Keratinocyte (primary cell): ENCODE data around the gene DOCK7. TPM values are rescaled to one million over a fixed set of nuclear protein-coding genes. Genes with fewer than 3 reads are reported as not detected.

Experiments
- DNase-seq: peaks from one replicate; pipeline ENCODE4 v3.0.0-alpha.2; 2011; ENCODE audit warnings: low read depth, missing footprints, low spot score
- FAIRE-seq: peaks from 2 replicates; lab custom pipeline; 2011; peaks lifted over from hg19 to GRCh38; lab: Jason Lieb, UNC
- H2AFZ ChIP-seq: 2 replicates; pipeline ENCODE4 v1.6.0; 2012; ENCODE audit warnings: low read length, control low read depth, inconsistent platforms; ENCODE audit not compliant: control insufficient read depth
- H3K27ac ChIP-seq: 2 replicates; pipeline ENCODE4 v1.5.1; 2011; ENCODE audit warnings: low read length; ENCODE audit not compliant: control insufficient read depth, insufficient read depth
- H3K27me3 ChIP-seq: 3 replicates; pipeline ENCODE4 v1.6.0; 2011; ENCODE audit warnings: low read length; ENCODE audit not compliant: control insufficient read depth, insufficient read depth; ENCODE audit errors: extremely low read depth
- H3K36me3 ChIP-seq, 2 experiments: 2 replicates in 1 of 2; 3 replicates in 1 of 2; pipeline ENCODE4 v1.5.1; 2011; ENCODE audit warnings: low read length in 2 of 2, mild to moderate bottlenecking in 1 of 2; ENCODE audit not compliant: control insufficient read depth in 2 of 2, insufficient read depth in 2 of 2; ENCODE audit errors: extremely low read depth in 1 of 2
- H3K4me1 ChIP-seq: 3 replicates; pipeline ENCODE4 v1.5.1; 2011; ENCODE audit warnings: low read length; ENCODE audit not compliant: control insufficient read depth, insufficient read depth; ENCODE audit errors: extremely low read depth
- H3K4me2 ChIP-seq: 3 replicates; pipeline ENCODE4 v1.6.0; 2011; ENCODE audit warnings: low read depth, low read length; ENCODE audit not compliant: control insufficient read depth, insufficient read depth; ENCODE audit errors: extremely low read depth
- H3K4me3 ChIP-seq, 3 experiments: fragments of 200-600 bp in 1 of 3; sonication (generic) in 1 of 3; 2 replicates in 2 of 3; 3 replicates in 1 of 3; pipeline ENCODE4 v1.5.1; 2011 to 2016; ENCODE audit warnings: low read length in 3 of 3, mild to moderate bottlenecking in 3 of 3, control low read depth in 2 of 3, inconsistent platforms in 1 of 3, low read depth in 1 of 3, mixed read lengths in 1 of 3, mixed run types in 1 of 3, moderate library complexity in 1 of 3; ENCODE audit not compliant: control insufficient read depth in 2 of 3, insufficient read depth in 2 of 3; ENCODE audit errors: extremely low read depth in 1 of 3
- H3K79me2 ChIP-seq: 2 replicates; pipeline ENCODE4 v1.6.0; 2012; ENCODE audit warnings: low read length; ENCODE audit not compliant: control insufficient read depth, insufficient read depth
- H3K9ac ChIP-seq: 3 replicates; pipeline ENCODE4 v1.6.0; 2011; ENCODE audit warnings: low read length; ENCODE audit not compliant: control insufficient read depth, insufficient read depth; ENCODE audit errors: extremely low read depth
- H3K9me1 ChIP-seq: 3 replicates; pipeline ENCODE4 v1.6.0; 2011; ENCODE audit warnings: low read length; ENCODE audit not compliant: control insufficient read depth, insufficient read depth; ENCODE audit errors: extremely low read depth
- H3K9me3 ChIP-seq: 2 replicates; pipeline ENCODE4 v1.5.1; 2012; ENCODE audit warnings: low read depth, low read length; ENCODE audit not compliant: control insufficient read depth
- H4K20me1 ChIP-seq: 3 replicates; pipeline ENCODE4 v1.6.0; 2011; ENCODE audit warnings: low read length; ENCODE audit not compliant: control insufficient read depth, insufficient read depth; ENCODE audit errors: extremely low read depth
- CTCF ChIP-seq, 3 experiments: IDR thresholded peaks in 1 of 3; conservative IDR thresholded peaks in 1 of 3; optimal IDR thresholded peaks in 1 of 3; 2 replicates in 2 of 3; 3 replicates in 1 of 3; pipeline versions ENCODE3 to v1.5.1; 2011; ENCODE audit warnings: low read length in 3 of 3, mild to moderate bottlenecking in 3 of 3, moderate library complexity in 2 of 3, control low read depth in 1 of 3, inconsistent platforms in 1 of 3; ENCODE audit not compliant: insufficient read depth in 2 of 3; ENCODE audit errors: extremely low read depth in 1 of 3
- EZH2 ChIP-seq: IDR thresholded peaks from one replicate; pipeline ENCODE4 v1.6.1; 2012; ENCODE audit warnings: inconsistent platforms, mild to moderate bottlenecking, low read length, moderate library complexity
- dilution Hi-C: fragments of 300-500 bp; cut with MboI; formaldehyde crosslinking; loops from one replicate; pipeline ENCODE4 v1.7.0; 2020; ENCODE audit warnings: low sequenced_read_pairs; ENCODE audit not compliant: extremely low pct_ligation_motif_present
- polyA plus RNA-seq, 5 experiments: library from polyadenylated mRNA; depleted of rRNA in 3 of 5; stranded (reverse) in 3 of 5; stranded (forward) in 1 of 5; unstranded in 1 of 5; fragments of >200 nt; gene quantifications; 1 replicate in 1 of 5; 2 replicates in 3 of 5; 3 replicates in 1 of 5; pipeline versions ENCODE4 v1.2.1 to v1.2.3, GENCODE V29; 2011 to 2012; ENCODE audit warnings: missing spikeins in 2 of 5, low read depth in 1 of 5, low replicate concordance in 1 of 5

Gene DOCK7
- polyA plus RNA-seq, 1 donor (not counting 4 experiments of a cell fraction or from before 2014, with no cell fraction given) = 66.9 TPM

DNA sequence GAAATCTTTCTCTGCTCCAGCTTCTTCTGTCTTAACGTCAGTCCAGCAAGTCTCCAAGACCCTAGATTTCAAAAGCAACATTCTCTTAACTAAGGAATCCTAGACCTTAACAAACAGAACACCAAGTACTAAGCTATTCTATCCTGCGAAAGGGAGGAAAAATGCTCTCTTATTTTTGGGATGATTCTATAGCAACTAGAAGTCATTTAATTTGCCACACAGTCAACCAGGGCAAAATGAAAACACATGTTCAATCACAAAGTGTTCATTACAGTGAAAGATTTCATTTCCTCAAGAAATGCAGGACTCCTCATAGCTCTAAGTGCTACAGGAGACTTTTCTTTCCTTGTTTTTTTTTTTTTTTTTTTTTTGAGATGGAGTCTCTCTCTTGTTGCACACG lies 36.2 kb upstream of the DOCK7 start:
- Histone ChIP-seq H3K36me3 (no peaks in the 10 kb centered on the region), H3K9me1 (no peaks in the 10 kb centered on the region), H3K27me3 (no peaks in the 10 kb centered on the region), H3K27ac (no peak overlapping the region), H3K4me1 (no peaks in the 10 kb centered on the region), H4K20me1 (no peaks in the 10 kb centered on the region), H3K9me3 (no peaks in the 10 kb centered on the region), H3K79me2 (no peaks in the 10 kb centered on the region), H3K4me2 (no peak overlapping the region), H3K9ac (no peak overlapping the region), H2AFZ (no peak overlapping the region), H3K4me3 (no peak overlapping the region)
- TF ChIP-seq EZH2 (no peak), CTCF (optimal IDR thresholded peaks at IDR 0.05 in 1 of 3, IDR thresholded peaks at IDR 0.05 in 1 of 3, conservative IDR thresholded peaks at IDR 0.05 in 1 of 3; ENCODE audit: extremely low read depth in 1 of 3, insufficient read depth in 2 of 3, low read length in 3 of 3) (no peak)
- FAIRE-seq = no peak
- no peak for DNase-seq
- dilution Hi-C loops = no loop called here

DNA sequence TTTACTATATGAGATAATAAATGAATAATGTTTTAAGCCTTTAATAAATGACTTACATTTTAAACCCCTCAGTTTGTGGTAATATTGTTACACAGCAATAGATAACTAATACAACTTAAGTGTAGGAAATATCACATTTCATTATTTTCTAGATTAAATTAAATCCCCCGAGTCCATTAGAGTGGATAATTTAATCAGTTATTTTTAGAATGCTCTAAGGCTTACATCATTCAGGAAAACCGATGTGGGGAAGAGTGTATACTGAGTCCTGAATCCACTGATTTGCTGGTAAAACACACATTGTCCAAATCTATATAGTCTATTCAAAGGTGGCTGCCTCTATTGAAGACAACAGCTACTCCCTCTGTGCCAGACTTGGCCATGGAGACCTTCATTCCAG lies 35.7 kb upstream of the DOCK7 start:
- H3K79me2 ChIP-seq = no peaks in the 10 kb centered on the region
- no peak overlapping the region for H3K9ac ChIP-seq
- TF ChIP-seq EZH2 (no peak), CTCF (optimal IDR thresholded peaks at IDR 0.05 in 1 of 3, IDR thresholded peaks at IDR 0.05 in 1 of 3, conservative IDR thresholded peaks at IDR 0.05 in 1 of 3; ENCODE audit: extremely low read depth in 1 of 3, insufficient read depth in 2 of 3, low read length in 3 of 3) (no peak)
- no peaks in the 10 kb centered on the region for H3K9me3 ChIP-seq
- dilution Hi-C loops = no loop called here
- no peaks in the 10 kb centered on the region for H3K36me3 ChIP-seq
- no peak for FAIRE-seq
- no peak for DNase-seq
- H3K4me2 ChIP-seq = no peak overlapping the region
- H4K20me1 ChIP-seq = no peaks in the 10 kb centered on the region
- H3K9me1 ChIP-seq = no peaks in the 10 kb centered on the region
- H3K4me1 ChIP-seq = no peaks in the 10 kb centered on the region
- no peak overlapping the region for H2AFZ ChIP-seq
- no peaks in the 10 kb centered on the region for H3K27me3 ChIP-seq
- no peak overlapping the region for H3K4me3 ChIP-seq
- H3K27ac ChIP-seq = no peak overlapping the region
